GM18508 (cell line): ENCODE data around the gene VWC2L.

Experiments
- ATAC-seq: cut with Tn5 transposase; IDR thresholded peaks from one replicate; pipeline ENCODE4 v1.9.1; 2021; ENCODE audit warnings: moderate number of reproducible peaks; ENCODE audit not compliant: insufficient read depth, unreplicated experiment

Gene VWC2L

GRCh38 chr2:214529514-214529913 lies 118.7 kb downstream of the VWC2L start:
- ATAC-seq: no peak

- ATAC-seq: no peak
Observed at GRCh38 chr2:214533541-214533940, 122.7 kb downstream of the VWC2L start.

- ATAC-seq: no peak
Observed at GRCh38 chr2:214536625-214537024, 125.8 kb downstream of the VWC2L start.

DNA sequence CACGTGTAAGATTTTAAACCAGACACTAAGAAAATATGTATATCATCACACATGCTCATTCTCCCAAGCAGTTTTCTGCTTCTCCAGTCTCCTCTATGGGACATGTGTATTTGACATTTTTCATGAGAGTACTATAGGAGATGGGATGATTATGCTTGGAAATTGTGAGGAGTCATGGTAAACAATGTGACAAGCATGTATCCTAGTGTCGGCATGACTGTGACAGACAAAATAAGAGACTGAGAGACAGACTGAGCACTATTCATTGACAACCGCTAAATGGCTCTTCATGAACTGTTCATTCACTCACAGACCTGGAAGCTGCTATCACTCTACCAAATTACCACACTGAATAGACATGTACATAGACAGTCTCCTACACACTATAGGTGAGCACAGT lies 127.1 kb downstream of the VWC2L start:
- ATAC-seq: no peak

DNA sequence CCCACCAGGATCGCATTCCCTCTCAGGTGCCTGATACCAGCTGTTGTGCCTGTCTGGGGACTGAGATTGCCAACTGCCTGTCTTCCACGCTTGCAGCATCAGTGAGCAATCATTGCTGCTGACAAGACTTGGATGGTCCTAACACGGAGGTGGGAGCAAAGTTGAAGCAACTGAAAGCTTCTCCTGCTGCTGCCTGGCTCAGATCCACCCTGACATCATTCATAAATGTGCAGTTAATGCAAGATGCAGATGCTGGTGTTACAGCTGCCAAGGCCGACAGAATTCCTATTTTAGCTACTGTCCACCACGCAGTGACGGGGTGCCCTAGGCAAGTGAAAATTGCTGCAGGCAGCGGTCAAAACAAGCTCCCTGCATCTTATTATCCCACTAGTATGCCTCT lies 131.4 kb downstream of the VWC2L start:
- ATAC-seq: no peak

DNA sequence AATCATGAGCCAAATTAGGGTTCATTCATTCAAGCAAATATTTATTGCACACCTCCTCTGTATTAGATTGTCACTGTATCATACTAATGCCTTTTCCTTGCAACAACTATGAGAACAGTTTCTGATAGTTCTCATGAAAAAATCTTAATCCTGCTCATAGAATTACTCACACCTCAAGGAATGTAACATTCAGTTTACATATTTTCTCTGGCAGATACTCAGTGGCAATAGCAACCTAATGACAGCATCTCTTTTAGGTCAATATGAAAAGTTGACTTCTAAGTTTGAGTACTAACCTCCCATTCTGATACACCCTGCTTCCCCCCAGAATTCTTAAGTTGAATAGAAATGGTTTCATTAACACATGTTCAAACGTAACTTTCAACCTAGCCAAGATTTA lies 132.0 kb downstream of the VWC2L start:
- ATAC-seq: no peak

- no peak for ATAC-seq
Observed at GRCh38 chr2:214543386-214543955, 132.6 kb downstream of the VWC2L start.

DNA sequence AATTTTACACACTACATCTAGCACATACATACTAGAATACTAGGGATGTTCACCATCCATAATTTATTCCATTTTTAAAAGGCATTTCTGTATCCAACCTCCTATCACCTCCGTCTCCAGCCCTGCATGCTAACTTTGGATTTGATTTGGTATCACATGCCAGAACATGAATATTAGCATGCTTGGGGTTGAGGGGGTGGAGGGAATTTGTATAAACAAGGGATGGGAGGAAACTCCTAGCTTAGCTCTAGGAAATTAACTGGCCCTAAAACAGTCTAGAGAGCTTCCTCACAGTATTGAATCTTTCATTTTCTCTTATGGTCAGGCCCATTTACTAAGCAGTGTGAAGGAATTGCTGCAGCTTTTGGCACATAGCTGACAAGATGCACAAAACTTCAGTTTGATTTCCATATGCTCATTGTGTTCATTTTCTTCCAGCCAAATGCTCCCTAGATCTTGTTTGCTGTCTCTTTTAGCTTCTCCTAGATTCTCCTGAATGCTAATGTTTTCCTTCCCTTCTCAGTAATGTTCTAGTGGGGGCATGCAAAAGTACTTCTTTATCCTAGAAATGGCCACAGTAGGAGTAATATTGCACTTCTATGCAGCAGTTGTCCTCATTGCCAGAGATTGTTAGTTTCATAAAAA lies 135.2 kb downstream of the VWC2L start:
- no peak for ATAC-seq

DNA sequence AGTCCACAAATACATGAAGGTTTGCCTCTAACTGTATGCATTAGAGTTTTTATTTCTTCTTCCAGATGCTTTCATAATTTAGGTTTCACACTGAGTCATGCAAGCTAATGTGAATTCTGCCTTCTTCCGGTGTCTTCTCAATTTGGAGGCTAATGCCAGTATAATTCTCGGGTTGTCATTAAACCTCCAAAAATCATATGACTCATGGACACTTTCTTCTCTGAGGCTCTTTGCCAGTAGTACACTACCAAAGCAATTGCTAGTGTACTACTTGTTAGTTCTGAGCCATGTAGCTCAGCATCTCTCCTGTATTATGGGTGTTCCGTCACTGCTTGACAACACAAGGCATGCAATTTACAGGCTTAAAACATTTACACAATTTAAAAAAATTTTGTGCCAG lies 137.1 kb downstream of the VWC2L start:
- ATAC-seq: no peak

GRCh38 chr2:214549946-214550345 lies 139.1 kb downstream of the VWC2L start:
- no peak for ATAC-seq

DNA sequence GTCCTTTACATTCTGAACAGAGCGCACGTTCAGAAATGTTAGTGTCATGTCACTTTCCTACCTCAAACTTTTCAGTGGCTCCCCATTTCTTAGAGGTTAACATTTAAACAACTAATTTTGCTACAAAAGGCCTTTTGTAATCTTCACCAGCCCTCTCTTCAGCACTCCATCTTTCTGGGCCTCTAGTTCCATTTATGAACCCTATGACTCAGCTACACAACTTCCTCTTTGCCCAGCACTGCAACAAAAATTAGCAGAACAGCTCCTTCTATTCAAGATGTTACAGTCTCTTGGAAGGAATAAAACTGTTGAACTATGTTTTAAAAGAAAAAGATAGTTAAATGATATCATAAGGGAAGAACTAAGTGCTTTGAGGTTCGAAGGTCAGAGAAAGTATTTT lies 139.9 kb downstream of the VWC2L start:
- ATAC-seq: no peak

GRCh38 chr2:214557884-214558283 lies 147.0 kb downstream of the VWC2L start:
- no peak for ATAC-seq

DNA sequence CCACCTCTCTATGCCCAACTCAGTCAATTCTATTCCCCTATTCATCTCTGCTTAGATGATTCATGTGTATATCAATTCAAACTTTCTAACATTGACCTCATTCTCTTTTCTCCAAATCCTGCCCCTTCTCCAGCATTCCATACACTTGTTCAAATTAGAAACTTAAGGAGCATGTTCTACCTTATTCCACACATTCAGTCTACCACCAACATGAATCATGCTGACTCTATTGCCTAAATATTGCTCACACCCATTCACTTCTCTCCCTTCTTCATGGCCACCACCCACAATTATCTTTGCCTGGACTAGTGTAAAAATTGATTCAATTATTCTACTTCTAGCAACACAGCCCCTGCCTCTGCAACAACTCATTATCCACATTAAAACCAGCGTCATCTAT lies 147.5 kb downstream of the VWC2L start:
- no peak for ATAC-seq

GRCh38 chr2:214560176-214560575 lies 149.3 kb downstream of the VWC2L start:
- no peak for ATAC-seq

DNA sequence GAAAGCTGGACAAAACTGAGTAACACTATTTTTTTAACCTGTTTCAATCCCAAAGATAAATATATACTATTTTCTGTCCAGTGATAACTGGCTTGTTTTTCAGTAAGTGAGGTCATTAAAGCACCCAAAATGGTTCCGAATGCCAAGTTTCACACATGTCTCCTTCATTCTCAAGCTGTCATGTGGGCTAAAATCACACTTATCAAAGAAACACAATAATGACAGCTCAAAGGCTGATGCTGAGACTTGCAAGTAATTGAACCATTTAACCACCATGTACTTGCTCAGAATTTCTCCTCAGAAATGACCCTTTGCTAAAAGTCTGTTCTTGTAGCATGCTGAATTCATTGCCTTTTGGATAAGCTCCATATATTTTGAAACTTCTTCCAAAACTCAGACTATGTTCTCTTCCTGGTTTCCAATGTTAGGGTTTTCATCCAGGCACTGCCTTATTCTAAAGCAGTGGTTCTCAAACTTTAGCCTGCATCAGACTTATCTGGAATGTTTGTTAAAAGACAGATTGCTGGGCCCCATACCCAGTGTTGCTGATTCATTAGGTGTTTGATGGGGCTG lies 149.8 kb downstream of the VWC2L start:
- no peak for ATAC-seq

GRCh38 chr2:214565246-214565645 lies 154.4 kb downstream of the VWC2L start:
- ATAC-seq: no peak

DNA sequence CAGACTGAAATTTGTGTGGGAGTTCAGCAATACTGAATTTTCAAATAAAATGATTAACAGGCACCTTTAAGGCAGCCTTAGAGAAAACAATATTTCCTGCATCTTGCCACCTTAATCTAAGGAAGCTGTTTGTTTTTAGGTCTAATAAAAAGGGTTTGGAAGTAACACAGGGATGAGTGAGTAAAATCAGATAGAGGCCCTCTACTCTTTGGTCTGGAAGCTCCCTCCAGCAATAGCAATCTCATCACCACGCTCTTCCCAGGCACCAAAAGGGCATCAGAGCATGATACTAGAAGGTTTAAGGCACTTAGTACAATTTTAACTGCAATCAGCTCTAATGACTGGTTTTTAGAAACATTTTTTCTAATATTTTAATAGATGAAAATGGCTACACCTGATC lies 155.6 kb downstream of the VWC2L start:
- ATAC-seq: no peak

GRCh38 chr2:214569419-214570035 lies 158.7 kb downstream of the VWC2L start:
- no peak for ATAC-seq

DNA sequence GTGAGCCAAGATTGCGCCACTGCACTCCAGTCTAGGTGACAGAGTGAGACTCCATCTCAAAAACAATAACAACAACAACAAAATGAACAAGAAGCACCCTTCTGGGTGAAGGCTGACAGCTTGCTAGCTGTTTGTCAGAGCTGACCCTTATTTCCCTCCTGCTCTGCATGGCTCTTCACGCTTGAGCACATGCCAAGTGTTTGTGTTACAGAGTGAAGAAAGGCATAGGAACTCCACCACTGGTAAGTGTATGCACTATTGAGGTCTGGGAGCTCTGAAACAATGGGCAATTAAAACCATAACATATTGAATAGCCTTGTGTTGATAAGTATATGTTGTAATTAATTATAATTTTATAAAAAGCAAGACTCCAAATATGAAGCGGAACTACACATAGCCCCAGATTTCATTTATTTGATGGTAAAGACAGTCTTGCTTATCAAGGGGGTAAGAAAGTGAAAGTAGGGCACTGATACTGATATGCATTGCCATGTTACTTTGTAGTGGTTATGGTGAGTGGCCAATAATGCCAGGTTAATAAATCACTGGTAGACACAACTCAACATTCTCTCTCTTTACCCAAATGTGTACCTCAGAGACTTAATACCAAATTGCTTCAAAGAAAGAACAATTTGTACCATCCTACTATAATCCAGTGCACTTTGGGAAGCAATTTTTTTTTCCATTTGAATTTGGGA lies 163.4 kb downstream of the VWC2L start:
- ATAC-seq: no peak

- no peak for ATAC-seq
Observed at GRCh38 chr2:214575030-214575429, 164.2 kb downstream of the VWC2L start.

DNA sequence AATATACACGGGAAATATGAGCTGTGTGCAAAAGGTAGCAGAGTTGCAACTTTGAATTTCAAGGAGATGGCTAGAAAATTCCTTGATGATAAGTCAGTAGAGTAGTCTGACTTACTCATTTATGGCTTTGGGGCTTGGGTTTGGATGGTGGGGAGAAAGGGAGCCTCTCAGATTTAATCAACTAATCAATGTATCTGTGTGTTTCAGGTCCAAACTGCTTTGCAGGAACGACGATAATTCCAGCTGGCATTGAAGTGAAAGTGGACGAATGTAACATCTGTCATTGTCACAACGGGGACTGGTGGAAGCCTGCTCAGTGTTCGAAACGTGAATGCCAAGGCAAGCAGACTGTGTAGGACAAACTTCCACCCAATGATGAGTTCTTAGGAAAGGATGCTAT lies 164.6 kb downstream of the VWC2L start:
- ATAC-seq: no peak
